Ovary (tissue), 3 donors: ENCODE measurements around the gene TNIP1.

ENCODE experiments used
- CTCF ChIP-seq, 3 donors: fragments of 450-650 bp in 2 of 3; fragments of 200-600 bp in 1 of 3; IDR thresholded peaks; one replicate each; pipeline versions ENCODE4 v1.5.1 to v1.8.0; 2016 to 2022; ENCODE audit warnings: antibody characterized with exemption in 3 of 3, mild to moderate bottlenecking in 1 of 3
- EP300 ChIP-seq: sonication (generic); formaldehyde crosslinking; IDR thresholded peaks from one replicate; pipeline ENCODE4 v1.6.1; 2017; ENCODE audit warnings: antibody characterized with exemption
- POLR2A ChIP-seq: fragments of 450-650 bp; IDR thresholded peaks from one replicate; pipeline ENCODE4 v1.6.1; 2017; ENCODE audit warnings: antibody characterized with exemption, mild to moderate bottlenecking, moderate library complexity
- donor health status: DM: no; HTN: no; CAD: no.

- TF ChIP-seq EP300 (no peak), CTCF (IDR thresholded peaks at IDR 0.05) (no peak), POLR2A (no peak)
Observed at GRCh38 chr5:150993422-150993821, 87.4 kb downstream of the TNIP1 start.
